CD4-positive, alpha-beta T cell (primary cell): ENCODE measurements around the gene ZNF77. TPM values are rescaled to one million over a fixed set of nuclear protein-coding genes. Genes with fewer than 3 reads are reported as not detected.

Experiments used
- ATAC-seq: fragments of 200-7000 bp; cut with Tn5 transposase; one replicate; pipeline ENCODE4 v1.10.0; 2022; ENCODE audit warnings: mild to moderate bottlenecking; ENCODE audit not compliant: poor library complexity
- CTCF ChIA-PET: fragments of 350-600 bp; sonication (Branson Sonifier 250); formaldehyde crosslinking; loops from one replicate; lab custom pipeline; 2021; ENCODE audit warnings: antibody characterized with exemption, inconsistent platforms; lab: Charles Lee
- POLR2A ChIA-PET: fragments of 350-600 bp; sonication (Branson Sonifier 250); formaldehyde crosslinking; loops from one replicate; lab custom pipeline; 2021; ENCODE audit warnings: antibody characterized with exemption, inconsistent platforms; lab: Charles Lee
- DNase-seq, 14 experiments: peaks; one replicate each; pipeline ENCODE4 v3.0.0-alpha.2; 2013 to 2020; ENCODE audit warnings: mixed read lengths in 2 of 14
- H3K27ac ChIP-seq, 2 donors: one replicate each; pipeline versions ENCODE4 v1.5.1 to v1.7.0; 2013; ENCODE audit warnings: low read length in 2 of 2, low read depth in 1 of 2, mild to moderate bottlenecking in 1 of 2
- H3K27me3 ChIP-seq, 2 experiments: 1 replicate in 1 of 2; 2 replicates in 1 of 2; pipeline versions ENCODE4 v1.6.1 to v1.7.0; 2013; ENCODE audit warnings: low read length in 2 of 2, control low read depth in 1 of 2, mild to moderate bottlenecking in 1 of 2, moderate library complexity in 1 of 2; ENCODE audit not compliant: insufficient read depth in 2 of 2, control insufficient read depth in 1 of 2
- H3K36me3 ChIP-seq: one replicate; pipeline ENCODE4 v1.6.1; 2013; ENCODE audit warnings: low read length, control low read depth; ENCODE audit not compliant: insufficient read depth
- H3K4me1 ChIP-seq: one replicate; pipeline ENCODE4 v1.6.1; 2013; ENCODE audit warnings: low read length, control low read depth; ENCODE audit not compliant: insufficient read depth
- H3K4me3 ChIP-seq: one replicate; pipeline ENCODE4 v1.5.1; 2013; ENCODE audit warnings: mild to moderate bottlenecking, low read length, moderate library complexity
- H3K9me3 ChIP-seq, 2 experiments: 1 replicate in 1 of 2; 2 replicates in 1 of 2; pipeline versions ENCODE4 v1.6.1 to v1.7.0; 2013; ENCODE audit warnings: low read length in 2 of 2, mild to moderate bottlenecking in 2 of 2, control low read depth in 1 of 2, moderate library complexity in 1 of 2; ENCODE audit not compliant: control insufficient read depth in 1 of 2, insufficient read depth in 1 of 2
- H3K27ac Mint-ChIP-seq: one replicate; pipeline ENCODE4 v1.8.0; 2020; ENCODE audit warnings: mixed read lengths
- H3K27me3 Mint-ChIP-seq: one replicate; pipeline ENCODE4 v1.8.0; 2021; ENCODE audit warnings: mixed read lengths
- H3K36me3 Mint-ChIP-seq: one replicate; pipeline ENCODE4 v1.8.0; 2021; ENCODE audit warnings: low read depth, mixed read lengths
- H3K4me1 Mint-ChIP-seq: one replicate; pipeline ENCODE4 v1.8.0; 2021; ENCODE audit warnings: low read depth, mixed read lengths
- H3K4me3 Mint-ChIP-seq: one replicate; pipeline ENCODE4 v1.8.0; 2020; ENCODE audit warnings: mild to moderate bottlenecking, mixed read lengths
- H3K9me3 Mint-ChIP-seq: one replicate; pipeline ENCODE4 v1.8.0; 2020; ENCODE audit warnings: mixed read lengths
- intact Hi-C, 2 experiments: fragments of 100-400 bp; cut with DNase I in 1 of 2; cut with micrococcal nuclease in 1 of 2; formaldehyde crosslinking; loops; one replicate each; pipeline versions ENCODE4 v1.15.1 to v1.9.0; 2023 to 2025; cut with DNase I, micrococcal nuclease
- total RNA-seq, 174 experiments: library from RNA in 2 of 174; stranded (reverse) in 2 of 174; gene quantifications; one replicate each; pipeline ENCODE4 v1.2.3 and lab custom pipeline; 2021 to 2026
- TF ChIP-seq, protein P1 (sequence below): fragments of 200-600 bp; IDR thresholded peaks from one replicate; pipeline ENCODE4 v1.8.0; 2022; ENCODE audit warnings: antibody characterized with exemption, mild to moderate bottlenecking

Gene ZNF77
- total RNA-seq, 2 experiments from 2014 or later: 2.0 to 2.4 TPM

- TF ChIP-seq, protein P1, sequence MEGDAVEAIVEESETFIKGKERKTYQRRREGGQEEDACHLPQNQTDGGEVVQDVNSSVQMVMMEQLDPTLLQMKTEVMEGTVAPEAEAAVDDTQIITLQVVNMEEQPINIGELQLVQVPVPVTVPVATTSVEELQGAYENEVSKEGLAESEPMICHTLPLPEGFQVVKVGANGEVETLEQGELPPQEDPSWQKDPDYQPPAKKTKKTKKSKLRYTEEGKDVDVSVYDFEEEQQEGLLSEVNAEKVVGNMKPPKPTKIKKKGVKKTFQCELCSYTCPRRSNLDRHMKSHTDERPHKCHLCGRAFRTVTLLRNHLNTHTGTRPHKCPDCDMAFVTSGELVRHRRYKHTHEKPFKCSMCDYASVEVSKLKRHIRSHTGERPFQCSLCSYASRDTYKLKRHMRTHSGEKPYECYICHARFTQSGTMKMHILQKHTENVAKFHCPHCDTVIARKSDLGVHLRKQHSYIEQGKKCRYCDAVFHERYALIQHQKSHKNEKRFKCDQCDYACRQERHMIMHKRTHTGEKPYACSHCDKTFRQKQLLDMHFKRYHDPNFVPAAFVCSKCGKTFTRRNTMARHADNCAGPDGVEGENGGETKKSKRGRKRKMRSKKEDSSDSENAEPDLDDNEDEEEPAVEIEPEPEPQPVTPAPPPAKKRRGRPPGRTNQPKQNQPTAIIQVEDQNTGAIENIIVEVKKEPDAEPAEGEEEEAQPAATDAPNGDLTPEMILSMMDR: no peak
- no peak for DNase-seq
- H3K9me3 ChIP-seq: no peaks in the 10 kb centered on the region
- peak overlapping the region; percentile 97 to 98 for H3K27ac ChIP-seq
- H3K36me3 ChIP-seq: no peaks in the 10 kb centered on the region
- H3K27me3 ChIP-seq: no peaks in the 10 kb centered on the region
- H3K36me3 Mint-ChIP-seq: peaks cover 10% of the 10 kb centered on the region
- peak overlapping the region; percentile 82 for H3K4me3 ChIP-seq
- H3K27me3 Mint-ChIP-seq: no peaks in the 10 kb centered on the region
- ATAC-seq: no peak
- H3K4me1 ChIP-seq: peaks cover 22% of the 10 kb centered on the region
- H3K4me1 Mint-ChIP-seq: peaks cover 28% of the 10 kb centered on the region
- ChIA-PET POLR2A (interaction anchor here (0.6 to 2.3 kb wide), 27 partner anchors 12 to 813 kb away, joined by 3 to 25 read pairs (median 4); partner anchors contain the start of genes AP3D1, MRPL54, NCLN and S1PR4), CTCF (interaction anchor here (0.8 to 2.6 kb wide), 13 partner anchors 8 to 221 kb away, joined by 3 to 26 read pairs (median 5); partner anchors contain the start of gene ZNF555)
- peak overlapping the region; percentile 95 for H3K4me3 Mint-ChIP-seq
- peak overlapping the region; percentile 96 for H3K27ac Mint-ChIP-seq
- no peaks in the 10 kb centered on the region for H3K9me3 Mint-ChIP-seq
- intact Hi-C loops: loop anchor here (1.0 to 10.0 kb wide), 7 partner anchors 49 to 485 kb away; partner anchors contain the start of genes NCLN (in 2 of the 2), SLC39A3 (in 1 of the 2), TLE5 (in 1 of the 2) and ZNF57 (in 1 of the 2)
These were observed 5.1 kb upstream of the ZNF77 start for GRCh38 chr19:2949939-2950285.

DNA sequence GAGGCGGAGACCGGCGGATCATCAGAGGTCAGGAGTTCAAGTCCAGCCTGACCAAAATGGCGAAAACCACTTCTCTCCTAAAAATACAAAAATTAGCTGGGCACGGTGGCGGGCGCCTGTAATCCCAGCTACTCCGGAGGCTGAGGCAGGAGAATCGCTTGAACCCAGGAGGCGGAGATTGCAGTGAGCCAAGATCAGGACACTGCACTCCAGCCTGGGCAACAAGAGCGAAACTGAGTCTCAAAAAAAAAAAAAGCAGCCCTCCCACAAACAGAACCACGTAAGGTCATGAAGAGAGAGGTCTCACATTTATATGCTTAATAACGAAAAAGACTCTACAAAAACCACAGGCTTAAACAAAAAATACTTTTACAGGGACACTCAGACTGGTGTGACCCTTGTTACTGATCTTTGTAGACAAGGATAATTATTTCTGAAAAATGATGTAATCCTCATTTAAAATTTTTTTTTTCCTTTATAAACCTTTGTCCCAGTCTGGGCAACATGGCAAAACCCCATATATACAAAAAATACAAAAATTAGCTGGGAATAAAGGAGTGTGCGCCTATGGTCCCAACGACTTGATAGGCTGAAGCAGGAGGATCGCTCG is 909 bp upstream of the ZNF77 start:
- no peak for DNase-seq
- peaks cover 19% of the 10 kb centered on the region for H3K36me3 Mint-ChIP-seq
- no peak for ATAC-seq
- Histone ChIP-seq H3K4me1 (peaks cover 32% of the 10 kb centered on the region), H3K9me3 (no peaks in the 10 kb centered on the region), H3K27me3 (no peaks in the 10 kb centered on the region), H3K36me3 (no peaks in the 10 kb centered on the region), H3K4me3 (peak overlapping the region; percentile 88), H3K27ac (peak overlapping the region; percentile 78 to 90)
- CTCF ChIA-PET: interaction anchor here (0.7 kb wide), 1 partner anchor 127 kb away, joined by 3 read pairs; no protein-coding TSS in a partner anchor
- H3K4me3 Mint-ChIP-seq: peak overlapping the region; percentile 98
- peak overlapping the region; percentile 99 for H3K27ac Mint-ChIP-seq
- POLR2A ChIA-PET: no interaction called here
- H3K4me1 Mint-ChIP-seq: peaks cover 34% of the 10 kb centered on the region
- H3K27me3 Mint-ChIP-seq: no peaks in the 10 kb centered on the region
- TF ChIP-seq, protein P1: no peak
- intact Hi-C loops: loop anchor here in 1 of 2 experiments (5.0 kb wide), 1 partner anchor 203 kb away; the partner anchor contains the start of gene SLC39A3
- no peaks in the 10 kb centered on the region for H3K9me3 Mint-ChIP-seq

- H3K27me3 ChIP-seq: no peaks in the 10 kb centered on the region
- H3K4me3 Mint-ChIP-seq: peak overlapping the region; percentile 98
- no peaks in the 10 kb centered on the region for H3K9me3 Mint-ChIP-seq
- no peak for DNase-seq
- CTCF ChIA-PET: no interaction called here
- H3K27me3 Mint-ChIP-seq: no peaks in the 10 kb centered on the region
- TF ChIP-seq, protein P1: no peak
- peaks cover under 1% of the 10 kb centered on the region for H3K36me3 ChIP-seq
- peaks cover 23% of the 10 kb centered on the region for H3K4me1 ChIP-seq
- peak overlapping the region; percentile 88 for H3K4me3 ChIP-seq
- POLR2A ChIA-PET: interaction anchor here (1.2 kb wide), 1 partner anchor 44 kb away, joined by 4 read pairs; the partner anchor contains the start of gene ZNF57
- peak overlapping the region; percentile 99 for H3K27ac Mint-ChIP-seq
- peaks cover 13% of the 10 kb centered on the region for H3K36me3 Mint-ChIP-seq
- H3K4me1 Mint-ChIP-seq: peaks cover 22% of the 10 kb centered on the region
- H3K27ac ChIP-seq: peak overlapping the region in 1 of 2 donors; percentile 32
- no peaks in the 10 kb centered on the region for H3K9me3 ChIP-seq
- no peak for ATAC-seq
- intact Hi-C loops: no loop called here
These were observed 382 bp downstream of the ZNF77 start for GRCh38 chr19:2944403-2944774.
